Liver (tissue), 9 donors: ENCODE results near the gene PDIA4. TPM values are rescaled to one million over a fixed set of nuclear protein-coding genes. Genes with fewer than 3 reads are reported as not detected.

ENCODE experiments used
- DNase-seq: peaks from one replicate; pipeline ENCODE4 v3.0.0-alpha.2; 2017; ENCODE audit warnings: low spot score
- H3K27ac ChIP-seq, 2 donors: one replicate each; pipeline ENCODE4 v1.7.0; 2013; ENCODE audit warnings: inconsistent platforms in 2 of 2, low read length in 2 of 2, control low read depth in 1 of 2, low read depth in 1 of 2, mild to moderate bottlenecking in 1 of 2
- H3K27me3 ChIP-seq, 4 donors: one replicate each; pipeline versions ENCODE4 v1.6.1 to v1.7.0; 2013; ENCODE audit warnings: low read length in 3 of 4, inconsistent platforms in 1 of 4, mild to moderate bottlenecking in 1 of 4, moderate library complexity in 1 of 4; ENCODE audit not compliant: control insufficient read depth in 4 of 4, insufficient read depth in 4 of 4
- H3K36me3 ChIP-seq, 4 donors: one replicate each; pipeline versions ENCODE4 v1.6.1 to v1.7.0; 2013; ENCODE audit warnings: low read length in 3 of 4, mild to moderate bottlenecking in 3 of 4, low read depth in 1 of 4, moderate library complexity in 1 of 4; ENCODE audit not compliant: control insufficient read depth in 4 of 4, insufficient read depth in 3 of 4
- H3K4me1 ChIP-seq, 4 donors: one replicate each; pipeline versions ENCODE4 v1.6.1 to v1.7.0; 2013; ENCODE audit warnings: low read length in 3 of 4, mild to moderate bottlenecking in 3 of 4, moderate library complexity in 1 of 4; ENCODE audit not compliant: control insufficient read depth in 4 of 4, insufficient read depth in 4 of 4
- H3K4me3 ChIP-seq, 3 donors: one replicate each; pipeline versions ENCODE4 v1.6.1 to v1.7.0; 2013; ENCODE audit warnings: low read length in 3 of 3, control low read depth in 1 of 3, low read depth in 1 of 3, mild to moderate bottlenecking in 1 of 3
- H3K9ac ChIP-seq, 2 donors: one replicate each; pipeline ENCODE4 v1.7.0; 2013; ENCODE audit warnings: low read length in 2 of 2, mild to moderate bottlenecking in 2 of 2, moderate library complexity in 2 of 2, control low read depth in 1 of 2, low read depth in 1 of 2
- H3K9me3 ChIP-seq, 4 donors: one replicate each; pipeline versions ENCODE4 v1.6.1 to v1.7.0; 2013; ENCODE audit warnings: low read length in 3 of 4; ENCODE audit not compliant: control insufficient read depth in 4 of 4
- ATF3 ChIP-seq: IDR thresholded peaks from 2 replicates; pipeline ENCODE4 v1.6.1; 2016; ENCODE audit warnings: antibody characterized with exemption
- EGR1 ChIP-seq, 2 donors: IDR thresholded peaks; 2 replicates each; pipeline ENCODE4 v1.6.1; 2016 to 2018; ENCODE audit warnings: antibody characterized with exemption in 2 of 2, low read depth in 2 of 2
- FOXA1 ChIP-seq: IDR thresholded peaks from 2 replicates; pipeline ENCODE4 v1.6.1; 2016; ENCODE audit warnings: antibody characterized with exemption
- GABPA ChIP-seq, 2 donors: IDR thresholded peaks in 1 of 2; conservative IDR thresholded peaks in 1 of 2; 2 replicates each; pipeline ENCODE4 v1.6.1; 2016; ENCODE audit warnings: antibody characterized with exemption in 2 of 2, mild to moderate bottlenecking in 1 of 2, moderate library complexity in 1 of 2
- HNF4G ChIP-seq: IDR thresholded peaks from 2 replicates; pipeline ENCODE4 v1.6.1; 2016; ENCODE audit warnings: antibody characterized with exemption
- JUND ChIP-seq, 2 donors: IDR thresholded peaks; 2 replicates each; pipeline ENCODE4 v1.6.1; 2016; ENCODE audit warnings: antibody characterized with exemption in 2 of 2
- MAX ChIP-seq: IDR thresholded peaks from 2 replicates; pipeline ENCODE4 v1.6.1; 2016; ENCODE audit warnings: antibody characterized with exemption
- NR2F2 ChIP-seq: IDR thresholded peaks from 2 replicates; pipeline ENCODE4 v1.6.1; 2016; ENCODE audit warnings: antibody characterized with exemption
- RAD21 ChIP-seq, 2 donors: IDR thresholded peaks; 2 replicates each; pipeline ENCODE4 v1.6.1; 2016; ENCODE audit warnings: antibody characterized with exemption in 2 of 2, mild to moderate bottlenecking in 2 of 2
- REST ChIP-seq: IDR thresholded peaks from 2 replicates; pipeline ENCODE4 v1.6.1; 2016; ENCODE audit warnings: antibody characterized with exemption, mild to moderate bottlenecking
- SP1 ChIP-seq: IDR thresholded peaks from 2 replicates; pipeline ENCODE4 v1.6.1; 2018; ENCODE audit warnings: antibody characterized with exemption, mild to moderate bottlenecking
- ZBTB33 ChIP-seq: IDR thresholded peaks from 2 replicates; pipeline ENCODE4 v1.6.1; 2016; ENCODE audit warnings: antibody characterized with exemption
- WGBS: extraction: QIAGEN DNeasy Blood & Tissue Kit; methylation state at CpG from one replicate; pipeline ENCODE4 v1.1.7; 2013; 5-methylcytosine and 5-hydroxymethylcytosine counted together
- polyA plus RNA-seq, 2 donors: library from polyadenylated mRNA; stranded (reverse) in 1 of 2; unstranded in 1 of 2; fragments of 200-250 nt in 1 of 2; fragments of >200 nt in 1 of 2; fragmentation: Nextera tagmentation in 1 of 2; extraction: Ambion mirVana in 1 of 2; gene quantifications; one replicate each; pipeline versions ENCODE4 v1.2.1 to v1.2.3, GENCODE V29; 2013 to 2015
- total RNA-seq, 2 donors: library from RNA; depleted of rRNA; stranded (reverse); fragments of >200 nt; gene quantifications; one replicate each; pipeline ENCODE4 v1.2.3, GENCODE V29; 2014
- donor health status: healthy.
- donor health status: healthy.
- donor health status: healthy.
- donor health status: healthy.
- donor health status: healthy.

Gene PDIA4
- total and polyA plus RNA-seq, 4 donors, result 133 to 502 (median 233) TPM

- H3K4me3 ChIP-seq, result no peak overlapping the region
- H3K27me3 ChIP-seq, result no peaks in the 10 kb centered on the region
- H3K27ac ChIP-seq, result no peak overlapping the region
- H3K36me3 ChIP-seq, result peaks cover 1 to 34% (median 21%) of the 10 kb centered on the region in 4 donors
- no peak overlapping the region for H3K9ac ChIP-seq
- no peak for DNase-seq
- TF ChIP-seq ATF3 (no peak), HNF4G (no peak), RAD21 (IDR thresholded peaks at IDR 0.05) (no peak), JUND (IDR thresholded peaks at IDR 0.05) (no peak), ZBTB33 (no peak), NR2F2 (no peak), FOXA1 (no peak)
- WGBS, result 96% methylated on average over 31 of the region's 31 CpGs
- peaks cover 0 to 3% (median under 1%) of the 10 kb centered on the region in 4 donors for H3K4me1 ChIP-seq
- H3K9me3 ChIP-seq, result no peaks in the 10 kb centered on the region
These were observed 42.2 kb upstream of the PDIA4 start for GRCh38 chr7:149070372-149071125.

- 83% methylated on average over 4 of the region's 4 CpGs for WGBS
- H3K9ac ChIP-seq, result no peak overlapping the region
- H3K9me3 ChIP-seq, result no peaks in the 10 kb centered on the region
- TF ChIP-seq MAX, result no peak
- no peak for TF ChIP-seq ZBTB33
- TF ChIP-seq NR2F2, result no peak
- TF ChIP-seq REST, result no peak
- TF ChIP-seq RAD21 (IDR thresholded peaks at IDR 0.05), result no peak
- TF ChIP-seq GABPA (IDR thresholded peaks at IDR 0.05 in 1 of 2, conservative IDR thresholded peaks at IDR 0.05 in 1 of 2), result no peak
- TF ChIP-seq SP1, result no peak
- no peak for TF ChIP-seq EGR1 (IDR thresholded peaks at IDR 0.05; ENCODE audit: low read depth in 2 of 2)
- H3K27ac ChIP-seq, result no peak overlapping the region
- no peaks in the 10 kb centered on the region for H3K27me3 ChIP-seq
- no peak for DNase-seq
- H3K36me3 ChIP-seq, result peaks cover 1 to 31% (median 21%) of the 10 kb centered on the region in 4 donors
- H3K4me1 ChIP-seq, result peaks cover 0 to 3% (median under 1%) of the 10 kb centered on the region in 4 donors
- H3K4me3 ChIP-seq, result no peak overlapping the region
These were observed 39.6 kb upstream of the PDIA4 start for GRCh38 chr7:149067869-149068268.
